GM23338 (cell line): ENCODE data around the gene DRG2. TPM values are rescaled to one million over a fixed set of nuclear protein-coding genes. Genes with fewer than 3 reads are reported as not detected.

ENCODE experiments used
- ATAC-seq: fragments of 200-7000 bp; cut with Tn5 transposase; 3 replicates; pipeline ENCODE4 v1.9.1; 2020
- DNase-seq: peaks from one replicate; pipeline ENCODE4 v3.0.0-alpha.2; 2015; ENCODE audit warnings: low spot score
- H2AFZ ChIP-seq: fragments of 200-600 bp; sonication (generic); 2 replicates; pipeline ENCODE4 v1.8.0; 2016; ENCODE audit warnings: antibody characterized with exemption, mild to moderate bottlenecking, moderate library complexity
- H3F3A ChIP-seq: fragments of 200-600 bp; sonication (generic); replicated peaks from 2 replicates; pipeline ENCODE4 v1.8.0; 2017; ENCODE audit warnings: antibody characterized with exemption, mixed run types, low read depth
- H3K27ac ChIP-seq: fragments of 200-600 bp; sonication (generic); 2 replicates; pipeline ENCODE4 v1.6.1; 2016; ENCODE audit warnings: low read depth
- H3K27me3 ChIP-seq: fragments of 200-600 bp; sonication (generic); 2 replicates; pipeline ENCODE4 v1.8.0; 2016; ENCODE audit warnings: mild to moderate bottlenecking, mixed run types, moderate library complexity; ENCODE audit not compliant: insufficient read depth
- H3K36me3 ChIP-seq: fragments of 200-600 bp; sonication (generic); 2 replicates; pipeline ENCODE4 v1.8.0; 2016; ENCODE audit warnings: mild to moderate bottlenecking; ENCODE audit not compliant: insufficient read depth
- H3K4me1 ChIP-seq: fragments of 200-600 bp; sonication (generic); 2 replicates; pipeline ENCODE4 v1.8.0; 2016; ENCODE audit warnings: mild to moderate bottlenecking, moderate library complexity; ENCODE audit not compliant: insufficient read depth
- H3K4me2 ChIP-seq: fragments of 200-600 bp; sonication (generic); 2 replicates; pipeline ENCODE4 v1.7.1; 2017; ENCODE audit warnings: mixed run types
- H3K4me3 ChIP-seq: fragments of 200-600 bp; sonication (generic); 2 replicates; pipeline ENCODE4 v1.6.1; 2016; ENCODE audit warnings: mixed run types
- H3K79me2 ChIP-seq: fragments of 200-600 bp; sonication (generic); replicated peaks from 2 replicates; pipeline ENCODE4 v1.8.0; 2017; ENCODE audit warnings: mild to moderate bottlenecking; ENCODE audit not compliant: insufficient read depth
- H3K9me2 ChIP-seq: fragments of 200-600 bp; sonication (generic); 2 replicates; pipeline ENCODE4 v1.8.0; 2017; ENCODE audit not compliant: insufficient read depth
- H4K20me1 ChIP-seq: fragments of 200-600 bp; sonication (generic); replicated peaks from 2 replicates; pipeline ENCODE4 v1.8.0; 2017; ENCODE audit warnings: mild to moderate bottlenecking; ENCODE audit not compliant: insufficient read depth
- H3K27ac Mint-ChIP-seq: 2 replicates; pipeline ENCODE4 v1.8.0; 2020; ENCODE audit warnings: inconsistent platforms, mild to moderate bottlenecking, moderate library complexity, mixed read lengths
- H3K27me3 Mint-ChIP-seq: 3 replicates; pipeline ENCODE4 v1.8.0; 2022; ENCODE audit warnings: low read depth, mild to moderate bottlenecking, moderate library complexity, mixed read lengths, inconsistent platforms; ENCODE audit not compliant: insufficient read depth, poor library complexity
- H3K36me3 Mint-ChIP-seq: 3 replicates; pipeline ENCODE4 v1.8.0; 2021; ENCODE audit warnings: low read depth, mild to moderate bottlenecking, inconsistent platforms, moderate library complexity, mixed read lengths
- H3K4me1 Mint-ChIP-seq: 3 replicates; pipeline ENCODE4 v1.8.0; 2020; ENCODE audit warnings: mild to moderate bottlenecking, inconsistent platforms, mixed read lengths
- H3K4me3 Mint-ChIP-seq: 3 replicates; pipeline ENCODE4 v1.8.0; 2021; ENCODE audit warnings: moderate library complexity, mild to moderate bottlenecking, inconsistent platforms, mixed read lengths
- H3K9me3 Mint-ChIP-seq: 3 replicates; pipeline ENCODE4 v1.8.0; 2020; ENCODE audit warnings: moderate library complexity, mild to moderate bottlenecking, inconsistent platforms, mixed read lengths
- CREB1 ChIP-seq: fragments of 250-450 bp; sonication (Bioruptor Pico); IDR thresholded peaks from 2 replicates; pipeline ENCODE4 v1.5.0; 2020; ENCODE audit warnings: low read depth, mild to moderate bottlenecking, moderate library complexity
- ETS1 ChIP-seq: IDR thresholded peaks from 2 replicates; pipeline ENCODE4 v1.6.1; 2016; ENCODE audit warnings: antibody characterized with exemption
- EZH2 ChIP-seq: fragments of 200-600 bp; sonication (generic); IDR thresholded peaks from one replicate; pipeline ENCODE4 v1.8.0; 2017; ENCODE audit warnings: antibody characterized with exemption, mild to moderate bottlenecking, low read depth; ENCODE audit not compliant: unreplicated experiment
- EZH2phosphoT487 ChIP-seq: fragments of 200-600 bp; sonication (generic); IDR thresholded peaks from one replicate; pipeline ENCODE4 v1.8.1; 2018; ENCODE audit warnings: antibody characterized with exemption; ENCODE audit not compliant: unreplicated experiment
- JUNB ChIP-seq: IDR thresholded peaks from one replicate; pipeline ENCODE4 v1.6.1; 2016; ENCODE audit warnings: antibody characterized with exemption; ENCODE audit not compliant: unreplicated experiment
- POLR2AphosphoS5 ChIP-seq: IDR thresholded peaks from 2 replicates; pipeline ENCODE4 v1.6.1; 2016; ENCODE audit warnings: antibody characterized with exemption, low read depth
- STAT1 ChIP-seq: IDR thresholded peaks from one replicate; pipeline ENCODE4 v1.6.1; 2016; ENCODE audit warnings: antibody characterized with exemption; ENCODE audit not compliant: unreplicated experiment
- ZNF114 ChIP-seq: fragments of 250-450 bp; sonication (Bioruptor Pico); IDR thresholded peaks from 2 replicates; pipeline ENCODE4 v1.5.0; 2020; ENCODE audit warnings: mild to moderate bottlenecking, moderate library complexity
- ZNF331 ChIP-seq: fragments of 250-450 bp; sonication (Bioruptor Pico); IDR thresholded peaks from 2 replicates; pipeline ENCODE4 v1.5.0; 2020; ENCODE audit warnings: low read depth, mild to moderate bottlenecking, moderate library complexity
- polyA plus RNA-seq: library from polyadenylated mRNA; unstranded; fragments of >200 nt; fragmentation: Nextera tagmentation; extraction: Ambion mirVana; gene quantifications from 2 replicates; pipeline ENCODE4 v1.2.1, GENCODE V29; 2016
- total RNA-seq: library from RNA; depleted of rRNA; stranded (reverse); fragments of >200 nt; shearing (Covaris generic); gene quantifications from 2 replicates; pipeline ENCODE4 v1.2.3, GENCODE V29; 2014
- TF ChIP-seq, protein P1 (sequence below): fragments of 250-450 bp; sonication (Bioruptor Pico); IDR thresholded peaks from 2 replicates; pipeline ENCODE4 v1.5.0; 2020; ENCODE audit warnings: mild to moderate bottlenecking, moderate library complexity

Gene DRG2
- total and polyA plus RNA-seq, 2 experiments from 2014 or later = 36.2 to 48.0 TPM

- H3K79me2 ChIP-seq = peaks cover 25% of the 10 kb centered on the region; the same call in 1 of the 2 replicates
- H3F3A ChIP-seq = no peaks in the 10 kb centered on the region
- no peaks in the 10 kb centered on the region for H3K36me3 ChIP-seq
- H3K4me3 ChIP-seq = peak overlapping the region; percentile 82
- H4K20me1 ChIP-seq = peaks cover 20% of the 10 kb centered on the region
- H3K36me3 Mint-ChIP-seq = no peaks in the 10 kb centered on the region; the same call in 2 of the 3 replicates
- H3K4me3 Mint-ChIP-seq = peak overlapping the region; percentile 89
- H3K4me2 ChIP-seq = peak overlapping the region; percentile 95
- DNase-seq (no peak), ATAC-seq (no peak)
- H3K27me3 ChIP-seq = no peaks in the 10 kb centered on the region
- H2AFZ ChIP-seq = peak overlapping the region; percentile 92
- H3K27ac Mint-ChIP-seq = no peak overlapping the region
- no peaks in the 10 kb centered on the region; the same call in 2 of the 3 replicates for H3K9me3 Mint-ChIP-seq
- H3K27me3 Mint-ChIP-seq = peaks cover 16% of the 10 kb centered on the region
- TF ChIP-seq JUNB (no peak), POLR2AphosphoS5 (no peak), EZH2phosphoT487 (no peak)
- H3K4me1 ChIP-seq = peaks cover 9% of the 10 kb centered on the region
- peaks cover 34% of the 10 kb centered on the region for H3K4me1 Mint-ChIP-seq
- H3K27ac ChIP-seq = no peak overlapping the region
- H3K9me2 ChIP-seq = no peaks in the 10 kb centered on the region
Observed at GRCh38 chr17:18038149-18038850, 49.4 kb upstream of the DRG2 start.

GRCh38 chr17:18038861-18039534, 48.8 kb upstream of the DRG2 start, which contains the start of the genes ATPAF2 and GID4:
TSS of gene ATPAF2 (minus strand) at chr17:18039168. CDS start at chr17:18039013, 155 bp downstream.
TSS of gene GID4 (plus strand) at chr17:18039408. CDS start at chr17:18039465, 57 bp downstream.
- Mint-ChIP-seq H3K27me3 (peaks cover 14% of the 10 kb centered on the region), H3K27ac (peak within 1 kb of the TSS; percentile 74), H3K4me1 (peaks cover 34% of the 10 kb centered on the region), H3K4me3 (peak within 1 kb of the TSS; percentile 89), H3K36me3 (no peaks in the 10 kb centered on the region; the same call in 2 of the 3 replicates), H3K9me3 (no peaks in the 10 kb centered on the region; the same call in 2 of the 3 replicates)
- Histone ChIP-seq H3F3A (no peaks in the 10 kb centered on the region), H4K20me1 (peaks cover 20% of the 10 kb centered on the region), H3K4me3 (peak within 1 kb of the TSS; percentile 82), H3K79me2 (peaks cover 27% of the 10 kb centered on the region), H3K27ac (no peak within 1 kb of the TSS), H3K9me2 (no peaks in the 10 kb centered on the region), H2AFZ (peak within 1 kb of the TSS; percentile 92), H3K4me1 (peaks cover 9% of the 10 kb centered on the region), H3K4me2 (peak within 1 kb of the TSS; percentile 95), H3K27me3 (no peaks in the 10 kb centered on the region), H3K36me3 (no peaks in the 10 kb centered on the region)
- ATAC-seq = peak; percentile 86
- TF ChIP-seq, protein P1, sequence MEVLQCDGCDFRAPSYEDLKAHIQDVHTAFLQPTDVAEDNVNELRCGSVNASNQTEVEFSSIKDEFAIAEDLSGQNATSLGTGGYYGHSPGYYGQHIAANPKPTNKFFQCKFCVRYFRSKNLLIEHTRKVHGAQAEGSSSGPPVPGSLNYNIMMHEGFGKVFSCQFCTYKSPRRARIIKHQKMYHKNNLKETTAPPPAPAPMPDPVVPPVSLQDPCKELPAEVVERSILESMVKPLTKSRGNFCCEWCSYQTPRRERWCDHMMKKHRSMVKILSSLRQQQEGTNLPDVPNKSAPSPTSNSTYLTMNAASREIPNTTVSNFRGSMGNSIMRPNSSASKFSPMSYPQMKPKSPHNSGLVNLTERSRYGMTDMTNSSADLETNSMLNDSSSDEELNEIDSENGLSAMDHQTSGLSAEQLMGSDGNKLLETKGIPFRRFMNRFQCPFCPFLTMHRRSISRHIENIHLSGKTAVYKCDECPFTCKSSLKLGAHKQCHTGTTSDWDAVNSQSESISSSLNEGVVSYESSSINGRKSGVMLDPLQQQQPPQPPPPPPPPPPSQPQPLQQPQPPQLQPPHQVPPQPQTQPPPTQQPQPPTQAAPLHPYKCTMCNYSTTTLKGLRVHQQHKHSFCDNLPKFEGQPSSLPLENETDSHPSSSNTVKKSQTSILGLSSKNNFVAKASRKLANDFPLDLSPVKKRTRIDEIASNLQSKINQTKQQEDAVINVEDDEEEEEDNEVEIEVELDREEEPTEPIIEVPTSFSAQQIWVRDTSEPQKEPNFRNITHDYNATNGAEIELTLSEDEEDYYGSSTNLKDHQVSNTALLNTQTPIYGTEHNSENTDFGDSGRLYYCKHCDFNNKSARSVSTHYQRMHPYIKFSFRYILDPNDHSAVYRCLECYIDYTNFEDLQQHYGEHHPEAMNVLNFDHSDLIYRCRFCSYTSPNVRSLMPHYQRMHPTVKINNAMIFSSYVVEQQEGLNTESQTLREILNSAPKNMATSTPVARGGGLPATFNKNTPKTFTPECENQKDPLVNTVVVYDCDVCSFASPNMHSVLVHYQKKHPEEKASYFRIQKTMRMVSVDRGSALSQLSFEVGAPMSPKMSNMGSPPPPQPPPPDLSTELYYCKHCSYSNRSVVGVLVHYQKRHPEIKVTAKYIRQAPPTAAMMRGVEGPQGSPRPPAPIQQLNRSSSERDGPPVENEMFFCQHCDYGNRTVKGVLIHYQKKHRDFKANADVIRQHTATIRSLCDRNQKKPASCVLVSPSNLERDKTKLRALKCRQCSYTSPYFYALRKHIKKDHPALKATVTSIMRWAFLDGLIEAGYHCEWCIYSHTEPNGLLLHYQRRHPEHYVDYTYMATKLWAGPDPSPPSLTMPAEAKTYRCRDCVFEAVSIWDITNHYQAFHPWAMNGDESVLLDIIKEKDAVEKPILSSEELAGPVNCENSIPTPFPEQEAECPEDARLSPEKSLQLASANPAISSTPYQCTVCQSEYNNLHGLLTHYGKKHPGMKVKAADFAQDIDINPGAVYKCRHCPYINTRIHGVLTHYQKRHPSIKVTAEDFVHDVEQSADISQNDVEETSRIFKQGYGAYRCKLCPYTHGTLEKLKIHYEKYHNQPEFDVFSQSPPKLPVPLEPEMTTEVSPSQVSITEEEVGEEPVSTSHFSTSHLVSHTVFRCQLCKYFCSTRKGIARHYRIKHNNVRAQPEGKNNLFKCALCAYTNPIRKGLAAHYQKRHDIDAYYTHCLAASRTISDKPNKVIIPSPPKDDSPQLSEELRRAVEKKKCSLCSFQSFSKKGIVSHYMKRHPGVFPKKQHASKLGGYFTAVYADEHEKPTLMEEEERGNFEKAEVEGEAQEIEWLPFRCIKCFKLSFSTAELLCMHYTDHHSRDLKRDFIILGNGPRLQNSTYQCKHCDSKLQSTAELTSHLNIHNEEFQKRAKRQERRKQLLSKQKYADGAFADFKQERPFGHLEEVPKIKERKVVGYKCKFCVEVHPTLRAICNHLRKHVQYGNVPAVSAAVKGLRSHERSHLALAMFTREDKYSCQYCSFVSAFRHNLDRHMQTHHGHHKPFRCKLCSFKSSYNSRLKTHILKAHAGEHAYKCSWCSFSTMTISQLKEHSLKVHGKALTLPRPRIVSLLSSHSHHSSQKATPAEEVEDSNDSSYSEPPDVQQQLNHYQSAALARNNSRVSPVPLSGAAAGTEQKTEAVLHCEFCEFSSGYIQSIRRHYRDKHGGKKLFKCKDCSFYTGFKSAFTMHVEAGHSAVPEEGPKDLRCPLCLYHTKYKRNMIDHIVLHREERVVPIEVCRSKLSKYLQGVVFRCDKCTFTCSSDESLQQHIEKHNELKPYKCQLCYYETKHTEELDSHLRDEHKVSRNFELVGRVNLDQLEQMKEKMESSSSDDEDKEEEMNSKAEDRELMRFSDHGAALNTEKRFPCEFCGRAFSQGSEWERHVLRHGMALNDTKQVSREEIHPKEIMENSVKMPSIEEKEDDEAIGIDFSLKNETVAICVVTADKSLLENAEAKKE (CRISPR knock-in tag) = no peak
- TF ChIP-seq JUNB (no peak), ZNF114 (CRISPR knock-in tag) (no peak), POLR2AphosphoS5 (peak; percentile 68), ETS1 (peak; percentile 94), EZH2 (no peak), ZNF331 (CRISPR knock-in tag) (no peak), CREB1 (peak; percentile 94), STAT1 (no peak)
- peak; percentile 99 for DNase-seq
